ENCODE results near the gene PRAC1.
"Not testable (repeated sequence)": the region's sequence is repeated elsewhere in the genome, so short reads cannot be mapped to it uniquely, and the experiment has no call there.

The PRAC1 gene

DNA sequence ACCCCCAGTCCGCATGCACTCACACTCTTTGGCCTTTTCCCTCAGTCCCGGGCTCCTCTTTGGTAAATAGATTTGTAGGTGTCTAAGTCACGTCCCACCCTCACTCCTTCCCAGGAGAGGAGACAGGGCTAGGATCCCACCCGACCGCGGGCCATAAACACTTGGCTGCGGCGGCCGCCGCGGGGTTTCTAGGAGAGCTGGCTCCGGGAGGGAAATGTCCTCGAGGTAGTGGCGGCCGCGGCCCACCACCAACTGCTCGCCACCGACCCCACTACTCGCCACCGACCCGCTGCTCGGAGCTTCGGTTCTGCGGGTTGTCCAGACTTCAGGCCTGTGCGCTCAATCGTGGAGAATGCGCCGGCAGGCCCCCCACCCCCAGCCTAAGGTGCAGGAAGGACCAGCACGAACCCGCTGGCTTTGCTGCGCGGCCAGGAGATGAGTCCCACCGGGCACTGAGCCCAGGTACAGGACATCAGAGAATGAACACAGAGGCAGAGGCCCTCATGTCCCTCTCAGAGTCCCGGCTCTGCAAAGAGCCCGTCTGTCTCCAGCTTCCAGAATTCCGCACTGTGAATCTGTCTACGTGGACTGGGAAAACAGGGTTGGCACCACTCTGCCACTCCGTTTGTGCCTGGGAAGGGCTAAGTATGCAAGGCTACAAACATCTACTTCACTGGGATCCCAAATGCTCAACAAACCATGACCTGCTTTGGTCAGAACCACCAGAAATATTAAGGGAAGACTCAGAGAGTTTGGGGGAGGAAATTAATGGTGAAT, 3.2 kb upstream of the PRAC1 start:
- no peak for DNase-seq

GRCh38 chr17:48725004-48725287, 2.6 kb upstream of the PRAC1 start:
- no peak for DNase-seq

GRCh38 chr17:48724251-48725003, 2.1 kb upstream of the PRAC1 start:
- peak; percentile 60 for DNase-seq

- no peak for DNase-seq
Measured at GRCh38 chr17:48723423-48724250, 1.3 kb upstream of the PRAC1 start.

- no peak for DNase-seq
Measured at GRCh38 chr17:48722915-48723422, 651 bp upstream of the PRAC1 start, which contains the start of gene PRAC2. Gene PRAC2, plus strand, starts transcription at chr17:48723185. Its CDS starts 1,226 bp downstream, at chr17:48724411.

GRCh38 chr17:48721009-48721402, 1.3 kb downstream of the PRAC1 start:
- no peak for DNase-seq

- no peak for DNase-seq
Measured at GRCh38 chr17:48720266-48721008, 1.9 kb downstream of the PRAC1 start.

DNA sequence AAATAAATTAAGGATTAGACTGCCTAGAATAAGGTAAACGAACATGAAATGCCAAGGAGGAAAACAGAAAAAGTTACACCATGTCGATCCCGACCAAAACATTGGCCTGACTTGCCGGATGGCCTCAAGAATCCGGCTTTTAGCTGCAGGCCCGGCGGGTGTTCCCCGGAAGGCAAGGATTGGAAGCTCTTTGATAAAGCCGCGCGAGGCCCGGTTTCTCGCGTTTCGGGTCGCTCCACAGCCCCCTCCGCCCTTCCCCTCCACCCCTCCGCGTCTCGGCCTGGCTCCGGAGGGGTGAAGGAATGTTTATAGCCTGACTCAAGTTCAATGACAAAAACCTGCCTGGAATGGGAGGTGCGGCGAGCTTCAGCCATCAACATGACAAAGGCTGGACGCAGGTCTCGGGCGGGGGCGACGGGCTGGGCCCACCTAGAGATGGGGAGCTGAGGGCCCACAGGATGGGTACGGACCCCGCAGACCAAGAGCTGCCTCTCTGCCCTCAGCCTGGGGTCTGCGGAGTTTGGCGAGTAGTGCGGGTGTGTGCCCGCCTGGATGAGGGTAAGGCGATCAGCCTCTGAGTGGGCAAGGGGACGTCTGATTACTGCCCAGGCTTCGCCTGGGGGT, 2.6 kb downstream of the PRAC1 start:
- DNase-seq: no peak

DNA sequence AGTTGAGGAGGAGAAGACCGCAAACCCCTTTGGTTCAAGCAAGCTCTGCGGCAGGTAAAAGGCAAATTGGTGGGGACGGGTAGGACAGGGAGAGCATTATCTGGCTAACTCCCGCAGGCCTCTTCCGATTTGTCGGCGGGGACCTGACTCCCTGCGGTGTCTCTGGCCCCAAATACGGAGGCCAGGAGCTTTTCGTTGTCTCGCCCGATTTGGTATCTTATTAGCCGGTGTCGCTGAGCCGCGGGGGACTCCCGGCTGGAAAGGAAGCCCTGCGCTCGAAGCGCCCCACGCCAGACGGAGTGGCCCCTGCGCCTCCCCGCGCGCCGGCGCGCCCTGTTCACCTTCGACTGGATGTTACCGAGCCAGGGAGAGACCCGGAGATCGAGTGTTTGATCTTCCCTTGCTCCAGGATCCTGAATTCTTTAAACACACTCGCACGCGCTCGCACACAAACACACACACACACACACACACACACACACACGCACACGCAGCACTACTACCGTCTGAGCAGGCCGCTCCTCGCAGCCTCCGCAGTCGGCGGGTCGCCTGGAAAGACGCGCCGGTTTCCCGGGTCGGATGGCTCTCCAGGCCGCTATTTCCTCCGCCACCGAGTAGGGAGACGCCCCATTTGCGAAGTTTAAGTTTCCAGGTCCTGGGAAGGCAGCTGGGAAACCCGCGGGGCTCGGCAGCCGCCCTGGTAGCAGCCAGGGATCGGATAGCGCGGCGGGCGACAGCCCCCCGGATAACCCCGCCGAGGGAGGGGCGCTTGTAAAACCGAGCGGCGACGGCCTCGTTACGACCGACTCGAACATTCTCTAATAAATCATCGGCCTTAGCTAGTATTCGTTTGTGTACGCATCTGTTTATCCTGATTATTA, 3.3 kb downstream of the PRAC1 start:
- no peak for DNase-seq

DNA sequence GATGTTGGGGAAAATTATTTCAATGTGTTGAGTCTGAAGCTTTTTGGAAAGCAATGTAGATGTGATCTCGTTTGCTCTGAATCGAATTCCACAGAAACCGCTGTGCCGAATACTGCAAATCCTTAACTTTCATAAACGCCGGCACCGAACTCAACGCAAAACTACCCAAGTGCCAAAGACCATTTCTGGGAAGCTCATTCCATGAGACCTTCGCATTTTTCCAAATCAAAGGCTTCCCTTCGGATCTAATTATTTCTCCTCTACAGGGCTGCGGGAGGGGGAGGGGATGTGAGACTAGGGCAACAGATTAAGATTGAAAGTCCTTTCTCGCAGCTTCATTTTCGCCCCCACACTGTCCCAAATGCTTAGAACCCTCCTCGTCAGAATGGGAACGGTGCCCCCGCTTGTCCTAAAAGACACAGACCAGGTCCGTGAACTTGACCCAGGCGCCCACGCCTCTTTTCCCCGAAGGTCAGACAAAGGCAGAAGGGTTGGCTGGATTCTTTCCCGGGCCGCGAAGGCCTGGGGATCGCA, 4.0 kb downstream of the PRAC1 start:
- no peak for DNase-seq

DNA sequence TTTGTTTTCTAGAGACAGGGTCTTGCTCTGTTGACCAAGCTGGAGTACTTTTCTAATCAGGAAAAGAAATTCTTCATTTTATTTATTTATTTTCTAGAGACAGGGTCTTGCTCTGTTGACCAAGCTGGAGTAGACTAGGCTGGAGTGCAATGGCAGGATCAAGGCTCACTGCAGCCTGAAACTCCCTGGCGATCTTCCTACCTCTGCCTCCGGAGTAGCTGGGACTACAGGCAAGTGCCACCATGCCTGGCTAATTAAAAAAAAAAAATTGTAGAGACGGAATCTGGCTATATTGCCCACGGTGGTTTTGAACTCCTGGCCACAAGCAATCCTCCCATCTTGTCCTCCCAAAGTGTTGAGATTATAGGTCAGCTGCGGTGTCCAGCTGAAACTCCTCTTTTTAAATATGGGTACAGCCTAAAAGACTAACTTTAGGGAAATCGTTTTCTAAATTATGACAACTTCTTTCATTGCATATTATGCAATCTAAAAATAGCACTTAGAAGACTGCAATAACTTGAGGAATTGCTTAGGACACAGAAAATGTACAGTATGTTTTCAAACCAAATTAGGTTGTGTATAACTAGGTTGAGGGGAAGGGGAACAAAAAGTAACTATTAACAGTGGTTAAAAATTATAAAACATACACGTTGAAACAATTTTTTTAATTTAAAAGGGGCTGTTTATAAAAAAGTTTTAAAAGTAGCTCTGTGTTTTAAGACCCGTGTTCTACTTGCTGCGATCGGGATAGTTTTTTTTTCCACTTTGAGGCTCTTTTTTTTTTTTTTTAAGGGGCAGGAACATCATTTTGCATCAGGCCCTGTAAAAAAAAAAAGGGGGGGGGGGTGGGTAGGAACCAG, 4.7 kb downstream of the PRAC1 start:
- DNase-seq: no peak

DNA sequence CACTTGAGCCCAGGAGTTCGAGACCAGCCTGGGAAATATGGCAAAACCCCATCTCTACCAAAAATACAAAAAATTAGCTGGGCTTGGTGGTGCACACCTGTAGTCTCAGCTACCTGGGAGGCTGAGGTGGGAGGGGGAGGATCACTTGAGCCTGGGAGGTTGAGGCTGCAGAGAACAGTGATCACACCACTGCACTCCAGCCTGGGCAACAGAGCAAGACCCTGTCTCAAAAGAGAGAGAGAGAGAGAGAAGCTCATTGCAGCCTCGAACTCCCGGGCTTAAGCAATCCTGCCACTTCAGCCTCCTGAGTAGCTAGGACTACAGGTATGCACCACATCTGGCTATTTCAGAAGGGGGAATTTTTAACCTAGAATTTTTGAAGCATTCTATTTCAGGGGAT, 5.8 kb downstream of the PRAC1 start:
- DNase-seq: not testable (repeated sequence)

DNA sequence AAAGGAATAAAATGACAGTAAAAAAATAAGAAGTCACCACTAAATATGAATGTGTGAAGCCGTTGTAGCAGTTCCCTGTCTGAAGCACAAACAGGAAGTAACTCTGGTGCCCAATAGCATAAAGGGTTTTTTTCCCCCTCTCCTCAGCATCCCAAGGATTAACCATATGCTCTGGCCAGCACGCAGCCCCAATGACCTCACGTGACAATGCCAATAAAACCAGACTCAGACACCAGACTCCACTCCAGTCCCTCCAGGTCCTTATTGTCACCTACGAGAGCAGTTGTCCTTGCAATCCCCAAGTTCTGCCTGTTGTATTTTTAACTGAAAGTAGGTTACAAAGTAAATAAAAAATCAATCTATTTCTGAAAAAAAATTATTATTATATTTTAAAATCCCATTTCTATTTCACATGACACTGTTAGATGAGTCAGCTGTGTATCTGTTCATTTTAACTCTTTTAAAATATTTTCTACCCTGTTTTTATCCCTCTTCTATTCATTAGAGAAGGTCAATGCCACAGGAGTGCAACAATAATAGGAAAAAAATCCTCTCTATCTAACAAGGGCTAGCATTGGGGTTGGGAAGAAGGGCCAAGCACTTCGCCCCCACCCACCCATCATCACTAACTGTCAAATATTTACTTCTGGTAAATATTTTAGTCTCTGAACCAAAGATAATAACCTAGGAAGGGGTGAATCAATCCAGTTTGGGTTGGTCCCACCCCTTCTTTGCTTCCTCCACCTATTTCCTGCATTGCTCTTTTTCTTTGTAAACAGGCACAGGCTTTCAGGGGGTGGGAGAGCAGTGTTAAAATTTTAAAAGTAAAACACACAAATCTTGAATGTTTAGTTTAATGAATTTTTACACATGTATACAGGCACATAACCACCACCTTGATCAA, 6.6 kb downstream of the PRAC1 start:
- peak; percentile 37 for DNase-seq

DNA sequence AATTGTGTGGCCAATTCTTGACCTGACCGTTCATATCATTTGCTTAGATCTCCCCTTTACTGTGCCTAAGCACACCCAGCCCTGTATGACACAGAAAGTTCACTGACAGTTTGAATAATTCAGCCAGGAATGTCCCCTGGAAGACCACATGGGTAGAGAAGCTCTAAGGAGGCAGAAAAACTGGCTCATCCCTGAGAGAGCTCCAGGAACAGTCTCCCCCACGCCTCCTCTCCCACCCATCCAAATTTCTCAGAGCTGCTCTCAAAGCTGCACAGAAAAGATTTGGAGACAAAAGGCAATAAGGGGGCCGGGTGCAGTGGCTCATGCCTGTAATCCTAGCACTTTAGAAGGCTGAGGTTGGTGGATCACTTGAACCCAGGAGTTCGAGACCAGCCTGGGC, 11.2 kb downstream of the PRAC1 start:
- DNase-seq: no peak

- peak; percentile 29 for DNase-seq
Measured at GRCh38 chr17:48704361-48705248, 17.7 kb downstream of the PRAC1 start.

- DNase-seq: no peak
Measured at GRCh38 chr17:48701864-48702532, 20.3 kb downstream of the PRAC1 start.

- no peak for DNase-seq
Measured at GRCh38 chr17:48693178-48693577, 29.1 kb downstream of the PRAC1 start.

Data from NCI-H69 (cell line).